Osteoblast (primary cell): Measurements from ENCODE around the gene LENG9. TPM values are rescaled to one million over a fixed set of nuclear protein-coding genes. Genes with fewer than 3 reads are reported as not detected.
A peak's percentile ranks its signal among the peaks of the same experiment; 100 is the strongest.

Experiments
- DNase-seq: peaks from one replicate; pipeline ENCODE4 v3.0.0; 2011; ENCODE audit warnings: low spot score, mixed read lengths; ENCODE audit not compliant: insufficient read length; ENCODE audit errors: missing footprints
- H2AFZ ChIP-seq: 2 replicates; pipeline ENCODE4 v1.6.0; 2011; ENCODE audit warnings: mild to moderate bottlenecking, low read length
- H3K27ac ChIP-seq: 2 replicates; pipeline ENCODE4 v1.5.1; 2011; ENCODE audit warnings: mild to moderate bottlenecking, low read depth, low read length, moderate library complexity
- H3K27me3 ChIP-seq: 2 replicates; pipeline ENCODE4 v1.6.0; 2012; ENCODE audit warnings: mild to moderate bottlenecking, control low read depth, inconsistent platforms, low read length, moderate library complexity; ENCODE audit not compliant: insufficient read depth
- H3K36me3 ChIP-seq: 2 replicates; pipeline ENCODE4 v1.5.1; 2011; ENCODE audit warnings: mild to moderate bottlenecking, low read length, control low read depth, moderate library complexity; ENCODE audit not compliant: insufficient read depth
- H3K4me1 ChIP-seq: 2 replicates; pipeline ENCODE4 v1.5.1; 2011; ENCODE audit warnings: mild to moderate bottlenecking, low read length, control low read depth, moderate library complexity; ENCODE audit not compliant: insufficient read depth
- H3K4me2 ChIP-seq: 2 replicates; pipeline ENCODE4 v1.6.0; 2011; ENCODE audit warnings: mild to moderate bottlenecking, low read length; ENCODE audit not compliant: insufficient read depth
- H3K4me3 ChIP-seq: fragments of 200-600 bp; sonication (generic); 3 replicates; pipeline ENCODE4 v1.5.1; 2012; ENCODE audit warnings: mild to moderate bottlenecking, low read length, inconsistent platforms; ENCODE audit not compliant: insufficient read depth
- H3K79me2 ChIP-seq: 2 replicates; pipeline ENCODE4 v1.6.0; 2012; ENCODE audit warnings: mild to moderate bottlenecking, low read length, control low read depth, inconsistent platforms; ENCODE audit not compliant: insufficient read depth
- H3K9me3 ChIP-seq: 2 replicates; pipeline ENCODE4 v1.5.1; 2011; ENCODE audit warnings: low read depth, low read length, control low read depth
- H4K20me1 ChIP-seq: 2 replicates; pipeline ENCODE4 v1.6.0; 2012; ENCODE audit warnings: mild to moderate bottlenecking, low read length, control low read depth; ENCODE audit not compliant: insufficient read depth
- total RNA-seq: library from RNA; depleted of rRNA; stranded (reverse); fragments of >200 nt; gene quantifications from 2 replicates; pipeline ENCODE4 v1.2.3, GENCODE V29; 2012
- TF ChIP-seq, protein P1 (sequence below): IDR thresholded peaks from 2 replicates; pipeline ENCODE4 v1.5.1; 2011; ENCODE audit warnings: mild to moderate bottlenecking, low read depth, low read length, moderate library complexity; ENCODE audit errors: extremely low read depth

Gene LENG9
- total RNA-seq, 1 donor, result 21.4 TPM

DNA sequence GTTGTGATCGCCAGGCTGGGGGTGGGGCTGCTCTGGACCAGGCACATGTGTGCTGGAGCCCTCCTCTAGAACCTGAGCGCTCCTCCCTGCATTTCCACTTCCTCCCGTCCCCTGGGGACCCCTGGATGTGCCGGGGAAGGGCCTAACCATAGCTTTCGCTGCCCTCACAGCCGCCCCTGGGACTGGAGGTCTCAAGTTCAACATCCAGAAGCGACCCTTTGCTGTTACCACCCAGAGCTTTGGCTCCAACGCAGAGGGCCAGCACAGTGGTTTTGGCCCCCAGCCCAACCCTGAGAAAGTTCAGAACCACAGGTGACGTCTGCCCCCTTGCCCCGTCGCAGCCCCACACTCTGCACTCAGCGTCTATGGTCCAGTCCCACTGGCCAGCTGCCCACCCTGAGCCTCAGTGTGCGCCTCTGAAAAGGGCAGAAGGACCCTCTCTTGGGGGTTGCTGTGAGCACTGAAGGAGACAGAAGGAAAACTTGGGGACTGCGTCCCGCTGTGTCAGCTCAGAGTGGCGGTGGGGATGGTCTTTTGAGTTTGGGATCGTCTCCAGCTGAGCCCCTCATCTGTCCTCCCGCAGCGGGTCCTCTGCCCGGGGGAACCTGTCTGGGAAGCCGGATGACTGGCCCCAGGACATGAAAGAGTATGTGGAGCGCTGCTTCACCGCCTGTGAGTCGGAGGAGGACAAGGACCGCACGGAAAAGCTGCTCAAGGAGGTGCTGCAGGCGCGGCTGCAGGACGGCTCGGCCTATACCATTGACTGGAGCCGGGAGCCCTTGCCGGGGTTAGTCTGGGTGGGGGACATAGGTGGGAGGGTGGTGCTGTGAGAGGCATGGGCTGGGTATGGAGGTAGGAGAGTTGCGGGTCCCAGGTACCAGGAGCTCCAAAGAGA lies 8.6 kb downstream of the LENG9 start:
- TF ChIP-seq, protein P1, sequence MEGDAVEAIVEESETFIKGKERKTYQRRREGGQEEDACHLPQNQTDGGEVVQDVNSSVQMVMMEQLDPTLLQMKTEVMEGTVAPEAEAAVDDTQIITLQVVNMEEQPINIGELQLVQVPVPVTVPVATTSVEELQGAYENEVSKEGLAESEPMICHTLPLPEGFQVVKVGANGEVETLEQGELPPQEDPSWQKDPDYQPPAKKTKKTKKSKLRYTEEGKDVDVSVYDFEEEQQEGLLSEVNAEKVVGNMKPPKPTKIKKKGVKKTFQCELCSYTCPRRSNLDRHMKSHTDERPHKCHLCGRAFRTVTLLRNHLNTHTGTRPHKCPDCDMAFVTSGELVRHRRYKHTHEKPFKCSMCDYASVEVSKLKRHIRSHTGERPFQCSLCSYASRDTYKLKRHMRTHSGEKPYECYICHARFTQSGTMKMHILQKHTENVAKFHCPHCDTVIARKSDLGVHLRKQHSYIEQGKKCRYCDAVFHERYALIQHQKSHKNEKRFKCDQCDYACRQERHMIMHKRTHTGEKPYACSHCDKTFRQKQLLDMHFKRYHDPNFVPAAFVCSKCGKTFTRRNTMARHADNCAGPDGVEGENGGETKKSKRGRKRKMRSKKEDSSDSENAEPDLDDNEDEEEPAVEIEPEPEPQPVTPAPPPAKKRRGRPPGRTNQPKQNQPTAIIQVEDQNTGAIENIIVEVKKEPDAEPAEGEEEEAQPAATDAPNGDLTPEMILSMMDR, result no peak
- peaks cover 18% of the 10 kb centered on the region for H3K4me1 ChIP-seq
- no peak overlapping the region for H2AFZ ChIP-seq
- H3K4me3 ChIP-seq, result no peak overlapping the region
- DNase-seq, result peak; percentile 70
- H4K20me1 ChIP-seq, result peaks cover 89% of the 10 kb centered on the region
- no peak overlapping the region for H3K27ac ChIP-seq
- peaks cover 96% of the 10 kb centered on the region for H3K79me2 ChIP-seq
- H3K36me3 ChIP-seq, result peaks cover 83% of the 10 kb centered on the region
- no peaks in the 10 kb centered on the region for H3K27me3 ChIP-seq
- no peak overlapping the region for H3K4me2 ChIP-seq
- no peaks in the 10 kb centered on the region for H3K9me3 ChIP-seq

DNA sequence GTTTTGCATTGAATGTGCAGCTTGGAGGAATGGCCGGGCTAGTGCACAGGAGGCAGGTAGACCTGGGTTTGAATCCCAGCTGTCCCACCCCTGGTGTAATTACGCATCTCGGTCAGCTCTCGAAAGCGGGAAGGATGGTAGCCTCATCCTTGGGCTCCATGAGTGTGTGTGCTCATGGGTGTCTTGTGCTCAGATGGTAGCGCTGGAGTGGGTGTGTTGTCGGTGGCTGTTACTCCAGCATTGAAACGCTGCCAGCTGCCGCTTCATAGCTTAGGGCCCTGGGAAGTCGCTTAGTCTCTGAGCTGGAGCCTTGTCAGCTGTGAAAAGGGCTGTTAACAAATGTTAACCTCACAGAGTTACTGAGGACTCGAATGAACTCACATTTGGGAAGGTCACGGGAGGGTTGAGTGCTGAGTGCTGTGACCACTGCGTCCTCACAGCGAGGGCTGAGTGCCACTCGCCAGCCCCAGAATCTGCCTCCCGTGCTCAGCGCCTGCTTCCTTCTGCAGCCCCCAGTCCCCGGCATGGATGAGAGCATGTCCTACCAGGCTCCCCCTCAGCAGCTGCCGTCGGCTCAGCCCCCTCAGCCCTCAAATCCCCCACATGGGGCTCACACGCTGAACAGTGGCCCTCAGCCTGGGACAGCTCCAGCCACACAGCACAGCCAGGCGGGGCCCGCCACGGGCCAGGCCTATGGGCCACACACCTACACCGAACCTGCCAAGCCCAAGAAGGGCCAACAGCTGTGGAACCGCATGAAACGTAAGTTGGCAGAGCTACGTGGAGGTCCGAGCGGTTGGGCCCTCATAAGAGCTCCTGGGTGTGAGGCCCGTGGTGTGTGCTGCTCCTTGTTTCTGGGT lies 9.4 kb downstream of the LENG9 start:
- no peaks in the 10 kb centered on the region for H3K27me3 ChIP-seq
- peaks cover 96% of the 10 kb centered on the region for H3K79me2 ChIP-seq
- H3K4me3 ChIP-seq, result no peak overlapping the region
- no peak overlapping the region for H3K4me2 ChIP-seq
- H3K4me1 ChIP-seq, result peaks cover 18% of the 10 kb centered on the region
- TF ChIP-seq, protein P1, result no peak
- no peak overlapping the region for H3K27ac ChIP-seq
- no peak overlapping the region for H2AFZ ChIP-seq
- H3K36me3 ChIP-seq, result peaks cover 75% of the 10 kb centered on the region
- peak; percentile 76 for DNase-seq
- H3K9me3 ChIP-seq, result no peaks in the 10 kb centered on the region
- H4K20me1 ChIP-seq, result peaks cover 88% of the 10 kb centered on the region

DNA sequence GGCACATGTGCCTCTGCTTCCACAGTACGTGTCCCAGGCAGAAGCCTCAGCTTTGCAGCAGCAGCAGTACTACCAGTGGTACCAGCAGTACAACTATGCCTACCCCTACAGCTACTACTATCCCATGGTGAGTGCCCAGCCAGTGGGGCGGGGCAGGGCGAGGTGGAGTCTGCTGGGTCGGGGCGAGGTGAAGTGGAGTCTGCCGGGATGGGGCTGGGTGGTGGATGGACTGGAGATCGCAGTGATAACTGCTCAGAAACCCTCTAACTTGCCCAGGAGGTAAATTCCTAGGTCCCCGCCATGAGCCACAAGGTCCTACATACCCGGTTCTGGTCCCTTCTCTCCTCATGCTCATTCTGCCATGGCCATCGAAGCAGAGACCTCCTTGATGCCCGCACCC lies 11.0 kb downstream of the LENG9 start:
- Histone ChIP-seq H4K20me1 (peaks cover 74% of the 10 kb centered on the region), H3K4me3 (no peak overlapping the region), H3K4me1 (peaks cover 22% of the 10 kb centered on the region), H3K36me3 (peaks cover 60% of the 10 kb centered on the region), H2AFZ (no peak overlapping the region), H3K9me3 (no peaks in the 10 kb centered on the region), H3K4me2 (no peak overlapping the region), H3K27ac (no peak overlapping the region), H3K27me3 (no peaks in the 10 kb centered on the region), H3K79me2 (peaks cover 94% of the 10 kb centered on the region)
- TF ChIP-seq, protein P1, result no peak
- no peak for DNase-seq

DNA sequence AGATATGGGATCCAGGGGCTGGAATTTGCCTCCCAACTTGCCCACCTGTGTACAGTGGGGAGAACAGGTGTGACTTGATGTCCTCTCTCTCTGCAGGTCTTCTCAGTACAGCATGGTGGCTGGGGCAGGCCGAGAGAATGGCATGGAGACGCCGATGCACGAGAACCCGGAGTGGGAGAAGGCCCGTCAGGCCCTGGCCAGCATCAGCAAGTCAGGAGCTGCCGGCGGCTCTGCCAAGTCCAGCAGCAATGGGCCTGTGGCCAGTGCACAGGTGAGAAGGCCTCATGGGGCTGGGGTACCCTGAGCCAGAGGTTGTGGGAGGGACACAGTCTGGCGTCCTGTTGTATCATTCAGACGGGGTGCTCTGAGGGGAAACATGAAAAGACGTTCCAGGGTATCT lies 11.6 kb downstream of the LENG9 start:
- DNase-seq, result peak; percentile 39
- Histone ChIP-seq H3K9me3 (no peaks in the 10 kb centered on the region), H3K4me1 (peaks cover 28% of the 10 kb centered on the region), H2AFZ (no peak overlapping the region), H3K27me3 (no peaks in the 10 kb centered on the region), H3K4me3 (no peak overlapping the region), H3K4me2 (peak overlapping the region; percentile 91), H4K20me1 (peaks cover 71% of the 10 kb centered on the region), H3K27ac (peak overlapping the region; percentile 99), H3K36me3 (peaks cover 54% of the 10 kb centered on the region), H3K79me2 (peaks cover 97% of the 10 kb centered on the region)
- TF ChIP-seq, protein P1, result no peak
